Urinary bladder (tissue), 4 donors: ENCODE data around the gene VAPA. TPM values are rescaled to one million over a fixed set of nuclear protein-coding genes. Genes with fewer than 3 reads are reported as not detected.
"Not testable (repeated sequence)": the region's sequence is repeated elsewhere in the genome, so short reads cannot be mapped to it uniquely, and the experiment has no call there.

Experiments used
- DNase-seq: peaks from one replicate; pipeline ENCODE4 v3.0.0-alpha.2; 2015; ENCODE audit errors: extremely low spot score
- H3K27ac ChIP-seq: one replicate; pipeline ENCODE4 v1.5.1; 2013; ENCODE audit warnings: low read depth, mild to moderate bottlenecking, moderate library complexity
- H3K36me3 ChIP-seq: one replicate; pipeline ENCODE4 v1.6.1; 2013; ENCODE audit warnings: mild to moderate bottlenecking, moderate library complexity; ENCODE audit not compliant: insufficient read depth
- H3K4me1 ChIP-seq: one replicate; pipeline ENCODE4 v1.6.1; 2013; ENCODE audit warnings: mild to moderate bottlenecking, moderate library complexity; ENCODE audit not compliant: insufficient read depth
- H3K4me3 ChIP-seq: one replicate; pipeline ENCODE4 v1.5.1; 2013; ENCODE audit warnings: low read depth, low read length
- WGBS: extraction: QIAGEN DNeasy Blood & Tissue Kit; methylation state at CpG from one replicate; pipeline ENCODE4 v1.1.7; 2013; 5-methylcytosine and 5-hydroxymethylcytosine counted together
- polyA plus RNA-seq: library from polyadenylated mRNA; stranded (reverse); fragments of 200-250 nt; gene quantifications from one replicate; pipeline ENCODE4 v1.2.3, GENCODE V29; 2013
- total RNA-seq: library from RNA; depleted of rRNA; stranded (reverse); fragments of >200 nt; gene quantifications from one replicate; pipeline ENCODE4 v1.2.3, GENCODE V29; 2014
- donor health status: healthy with polysubstance abuse.
- donor health status: healthy.

The VAPA gene
- total and polyA plus RNA-seq, 2 donors: 195 to 278 TPM

GRCh38 chr18:9912285-9912684 lies 1.5 kb upstream of the VAPA start:
- not testable (repeated sequence) for H3K36me3 ChIP-seq, H3K4me1 ChIP-seq, DNase-seq, H3K27ac ChIP-seq, H3K4me3 ChIP-seq
- WGBS: 97% methylated on average over 1 of the region's 1 CpG

- peak overlapping the region; percentile 100 for H3K4me3 ChIP-seq
- H3K36me3 ChIP-seq: no peaks in the 10 kb centered on the region
- DNase-seq: no peak
- WGBS: 4% methylated on average over 12 of the region's 12 CpGs
- H3K27ac ChIP-seq: no peak overlapping the region
- no peaks in the 10 kb centered on the region for H3K4me1 ChIP-seq
Measured at GRCh38 chr18:9913151-9913525, 678 bp upstream of the VAPA start.

GRCh38 chr18:9914334-9914583 lies 443 bp downstream of the VAPA start:
- no peak for DNase-seq
- Histone ChIP-seq H3K27ac (peak overlapping the region; percentile 100), H3K4me1 (no peaks in the 10 kb centered on the region), H3K36me3 (no peaks in the 10 kb centered on the region), H3K4me3 (peak overlapping the region; percentile 100)
- WGBS: under 1% methylated on average over 33 of the region's 35 CpGs

GRCh38 chr18:9914584-9915290 lies 921 bp downstream of the VAPA start:
- WGBS: under 1% methylated on average over 77 of the region's 77 CpGs
- Histone ChIP-seq H3K4me3 (peak overlapping the region; percentile 100), H3K36me3 (no peaks in the 10 kb centered on the region), H3K27ac (peak overlapping the region; percentile 100), H3K4me1 (no peaks in the 10 kb centered on the region)
- peak; percentile 17 for DNase-seq

GRCh38 chr18:9915291-9916076 lies 1.7 kb downstream of the VAPA start:
- Histone ChIP-seq H3K36me3 (no peaks in the 10 kb centered on the region), H3K27ac (peak overlapping the region; percentile 100), H3K4me1 (peaks cover 2% of the 10 kb centered on the region), H3K4me3 (peak overlapping the region; percentile 100)
- DNase-seq: no peak
- 13% methylated on average over 5 of the region's 5 CpGs for WGBS

GRCh38 chr18:9916077-9916639 lies 2.3 kb downstream of the VAPA start:
- 26% methylated on average over 2 of the region's 2 CpGs for WGBS
- no peaks in the 10 kb centered on the region for H3K36me3 ChIP-seq
- H3K4me1 ChIP-seq: peaks cover 3% of the 10 kb centered on the region
- no peak for DNase-seq
- H3K4me3 ChIP-seq: peak overlapping the region; percentile 10
- no peak overlapping the region for H3K27ac ChIP-seq

GRCh38 chr18:9916808-9917207 lies 3.0 kb downstream of the VAPA start:
- H3K4me1 ChIP-seq: peaks cover 3% of the 10 kb centered on the region
- no peak overlapping the region for H3K27ac ChIP-seq

GRCh38 chr18:9918016-9918680 lies 4.3 kb downstream of the VAPA start:
- Histone ChIP-seq H3K27ac (no peak overlapping the region), H3K4me3 (no peak overlapping the region), H3K4me1 (peaks cover 3% of the 10 kb centered on the region), H3K36me3 (no peaks in the 10 kb centered on the region)
- no peak for DNase-seq
- whole genome bisulfite sequencing: 51% methylated on average over 2 of the region's 2 CpGs

More at GRCh38 chr18:9916808-9917207, 3.0 kb downstream of the VAPA start:
- WGBS: 74% methylated on average over 3 of the region's 3 CpGs
- no peak for DNase-seq
- Histone ChIP-seq H3K36me3 (no peaks in the 10 kb centered on the region), H3K4me3 (no peak overlapping the region)

- no peak overlapping the region for H3K4me3 ChIP-seq
- no peak overlapping the region for H3K27ac ChIP-seq
- no peak for DNase-seq
- WGBS: 84% methylated on average over 8 of the region's 8 CpGs
- H3K36me3 ChIP-seq: no peaks in the 10 kb centered on the region
- H3K4me1 ChIP-seq: peaks cover 3% of the 10 kb centered on the region
Measured at GRCh38 chr18:9919564-9920232, 5.9 kb downstream of the VAPA start.

- H3K4me3 ChIP-seq: no peak overlapping the region
- no peaks in the 10 kb centered on the region for H3K36me3 ChIP-seq
- peaks cover 8% of the 10 kb centered on the region for H3K4me1 ChIP-seq
- DNase-seq: no peak
- WGBS: 64% methylated on average over 4 of the region's 4 CpGs
- no peak overlapping the region for H3K27ac ChIP-seq
Measured at GRCh38 chr18:9922592-9923311, 8.9 kb downstream of the VAPA start.

- Histone ChIP-seq H3K4me1 (peaks cover 8% of the 10 kb centered on the region), H3K27ac (no peak overlapping the region)
Measured at GRCh38 chr18:9924371-9924943, 10.6 kb downstream of the VAPA start.

GRCh38 chr18:9925369-9925768 lies 11.6 kb downstream of the VAPA start:
- no peak overlapping the region for H3K27ac ChIP-seq
- WGBS: 57% methylated on average over 1 of the region's 1 CpG
- peaks cover 8% of the 10 kb centered on the region for H3K4me1 ChIP-seq
- no peak overlapping the region for H3K4me3 ChIP-seq
- no peaks in the 10 kb centered on the region for H3K36me3 ChIP-seq
- DNase-seq: no peak

More at GRCh38 chr18:9924371-9924943, 10.6 kb downstream of the VAPA start:
- no peak for DNase-seq
- Histone ChIP-seq H3K4me3 (no peak overlapping the region), H3K36me3 (no peaks in the 10 kb centered on the region)
- 36% methylated on average over 4 of the region's 4 CpGs for WGBS
